Mesendoderm (in vitro differentiated cells): ENCODE data around the gene CNOT6L.

ENCODE experiments used
- DNase-seq: peaks from one replicate; pipeline ENCODE4 v3.0.0; 2013
- H2AK5ac ChIP-seq: 2 replicates; pipeline ENCODE4 v1.6.1; 2013; ENCODE audit warnings: low read length, inconsistent platforms
- H2BK120ac ChIP-seq: 2 replicates; pipeline ENCODE4 v1.6.1; 2013; ENCODE audit warnings: low read depth, mild to moderate bottlenecking, low read length, moderate library complexity, mixed read lengths
- H2BK15ac ChIP-seq: replicated peaks from 2 replicates; pipeline ENCODE4 v1.6.1; 2013; ENCODE audit warnings: low read depth, mild to moderate bottlenecking, moderate library complexity
- H2BK5ac ChIP-seq: 2 replicates; pipeline ENCODE4 v1.6.1; 2013; ENCODE audit warnings: low read length, inconsistent platforms
- H3K18ac ChIP-seq: 2 replicates; pipeline ENCODE4 v1.6.1; 2013; ENCODE audit warnings: mild to moderate bottlenecking, low read length, mixed read lengths
- H3K23ac ChIP-seq: one replicate; pipeline ENCODE4 v1.6.1; 2013; ENCODE audit warnings: low read length
- H3K27ac ChIP-seq: 2 replicates; pipeline ENCODE4 v1.5.1; 2013; ENCODE audit warnings: low read depth, mild to moderate bottlenecking, inconsistent platforms, low read length, moderate library complexity
- H3K27me3 ChIP-seq: 2 replicates; pipeline ENCODE4 v1.6.1; 2013; ENCODE audit warnings: low read length, control low read depth, mild to moderate bottlenecking, inconsistent platforms; ENCODE audit not compliant: insufficient read depth, poor library complexity
- H3K36me3 ChIP-seq: 2 replicates; pipeline ENCODE4 v1.6.1; 2013; ENCODE audit warnings: low read length, inconsistent platforms; ENCODE audit not compliant: control insufficient read depth, insufficient read depth
- H3K4ac ChIP-seq: one replicate; pipeline ENCODE4 v1.6.1; 2013; ENCODE audit warnings: low read depth, mild to moderate bottlenecking, low read length, moderate library complexity
- H3K4me1 ChIP-seq: 2 replicates; pipeline ENCODE4 v1.6.1; 2013; ENCODE audit warnings: low read depth, low read length, inconsistent platforms; ENCODE audit not compliant: control insufficient read depth
- H3K4me2 ChIP-seq: 2 replicates; pipeline ENCODE4 v1.6.1; 2013; ENCODE audit warnings: low read length
- H3K4me3 ChIP-seq: 2 replicates; pipeline ENCODE4 v1.5.1; 2013; ENCODE audit warnings: mild to moderate bottlenecking, low read length
- H3K56ac ChIP-seq: one replicate; pipeline ENCODE4 v1.6.1; 2013; ENCODE audit warnings: low read length
- H3K79me1 ChIP-seq: 2 replicates; pipeline ENCODE4 v1.6.1; 2013; ENCODE audit warnings: low read length, inconsistent platforms
- H3K79me2 ChIP-seq: 2 replicates; pipeline ENCODE4 v1.6.1; 2013; ENCODE audit warnings: mild to moderate bottlenecking, low read length; ENCODE audit not compliant: control insufficient read depth, insufficient read depth
- H3K9ac ChIP-seq: 2 replicates; pipeline ENCODE4 v1.6.1; 2013; ENCODE audit warnings: low read length, inconsistent platforms
- H4K5ac ChIP-seq: one replicate; pipeline ENCODE4 v1.6.1; 2013; ENCODE audit warnings: low read length
- H4K8ac ChIP-seq: one replicate; pipeline ENCODE4 v1.6.1; 2013; ENCODE audit warnings: low read depth, mild to moderate bottlenecking, control low read depth, low read length, moderate library complexity
- WGBS: extraction: QIAGEN DNeasy Blood & Tissue Kit; methylation state at CpG from one replicate; pipeline ENCODE4 v1.1.7; 2013; ENCODE audit warnings: low lambda C conversion rate, missing lambda C conversion rate; ENCODE audit not compliant: insufficient coverage; ENCODE audit errors: extremely low coverage; 5-methylcytosine and 5-hydroxymethylcytosine counted together

CNOT6L gene

DNA sequence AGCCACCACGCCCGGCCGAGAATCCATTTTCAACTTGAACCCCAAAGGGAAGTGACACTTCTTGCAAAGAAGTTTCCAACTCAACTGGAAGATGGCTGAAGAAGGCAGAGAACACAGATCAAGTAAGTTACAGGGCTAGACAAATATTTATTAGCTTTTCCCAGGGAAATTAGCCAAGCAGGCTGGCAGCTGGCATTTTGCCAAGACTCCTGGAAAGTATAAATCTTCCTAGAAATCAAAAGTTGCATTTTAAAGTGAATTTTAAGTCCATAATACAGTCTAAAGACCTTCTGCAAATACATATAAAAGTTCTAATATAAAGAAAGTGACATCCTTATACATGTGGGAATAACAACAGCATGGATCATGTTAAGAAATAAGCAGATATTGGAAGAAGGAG lies 40.1 kb upstream of the CNOT6L start:
- H3K27ac ChIP-seq, result no peak overlapping the region
- H3K36me3 ChIP-seq, result no peaks in the 10 kb centered on the region
- H3K18ac ChIP-seq, result no peak overlapping the region
- H3K4me1 ChIP-seq, result no peaks in the 10 kb centered on the region
- H3K23ac ChIP-seq, result no peak overlapping the region
- no peak overlapping the region for H2BK15ac ChIP-seq
- H3K4me2 ChIP-seq, result no peak overlapping the region
- H3K4me3 ChIP-seq, result no peak overlapping the region
- H2BK120ac ChIP-seq, result no peak overlapping the region
- no CpG with 5 or more reads among the region's 3 CpGs for WGBS
- no peaks in the 10 kb centered on the region for H3K27me3 ChIP-seq
- no peak overlapping the region for H4K5ac ChIP-seq
- H3K9ac ChIP-seq, result no peak overlapping the region
- H3K79me1 ChIP-seq, result no peaks in the 10 kb centered on the region
- no peak overlapping the region for H2BK5ac ChIP-seq
- H3K4ac ChIP-seq, result no peak overlapping the region
- H4K8ac ChIP-seq, result no peak overlapping the region
- no peak overlapping the region for H2AK5ac ChIP-seq
- H3K56ac ChIP-seq, result no peak overlapping the region
- no peaks in the 10 kb centered on the region for H3K79me2 ChIP-seq
- no peak for DNase-seq

DNA sequence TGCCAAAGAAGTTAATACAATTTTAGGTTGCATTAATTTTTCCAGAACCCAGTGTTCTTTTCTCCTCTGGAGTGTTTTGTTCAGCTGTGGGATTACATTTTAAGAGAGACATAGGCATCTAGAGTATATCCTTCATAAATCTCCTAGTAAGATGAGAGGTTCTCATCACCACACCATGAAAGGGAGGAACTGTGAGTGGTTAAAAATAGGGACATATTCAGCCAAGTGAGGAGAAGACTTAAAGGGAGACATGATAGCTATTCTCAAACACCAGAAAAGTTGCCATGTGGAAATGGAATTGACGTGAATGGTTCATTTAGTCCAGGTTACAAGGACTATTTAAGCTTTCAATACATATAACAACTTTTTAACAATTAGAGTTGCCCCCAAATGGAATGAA lies 37.0 kb upstream of the CNOT6L start:
- Histone ChIP-seq H3K4ac (no peak overlapping the region), H3K27me3 (no peaks in the 10 kb centered on the region), H4K5ac (no peak overlapping the region), H4K8ac (no peak overlapping the region), H3K4me3 (no peak overlapping the region), H3K27ac (no peak overlapping the region), H2BK5ac (no peak overlapping the region), H3K9ac (no peak overlapping the region), H3K4me2 (no peak overlapping the region), H3K79me2 (no peaks in the 10 kb centered on the region), H3K79me1 (no peaks in the 10 kb centered on the region), H3K4me1 (no peaks in the 10 kb centered on the region), H2AK5ac (no peak overlapping the region), H2BK120ac (no peak overlapping the region), H2BK15ac (no peak overlapping the region), H3K36me3 (no peaks in the 10 kb centered on the region), H3K18ac (no peak overlapping the region), H3K23ac (no peak overlapping the region), H3K56ac (no peak overlapping the region)
- DNase-seq, result no peak
- no CpG with 5 or more reads among the region's 1 CpG for WGBS

DNA sequence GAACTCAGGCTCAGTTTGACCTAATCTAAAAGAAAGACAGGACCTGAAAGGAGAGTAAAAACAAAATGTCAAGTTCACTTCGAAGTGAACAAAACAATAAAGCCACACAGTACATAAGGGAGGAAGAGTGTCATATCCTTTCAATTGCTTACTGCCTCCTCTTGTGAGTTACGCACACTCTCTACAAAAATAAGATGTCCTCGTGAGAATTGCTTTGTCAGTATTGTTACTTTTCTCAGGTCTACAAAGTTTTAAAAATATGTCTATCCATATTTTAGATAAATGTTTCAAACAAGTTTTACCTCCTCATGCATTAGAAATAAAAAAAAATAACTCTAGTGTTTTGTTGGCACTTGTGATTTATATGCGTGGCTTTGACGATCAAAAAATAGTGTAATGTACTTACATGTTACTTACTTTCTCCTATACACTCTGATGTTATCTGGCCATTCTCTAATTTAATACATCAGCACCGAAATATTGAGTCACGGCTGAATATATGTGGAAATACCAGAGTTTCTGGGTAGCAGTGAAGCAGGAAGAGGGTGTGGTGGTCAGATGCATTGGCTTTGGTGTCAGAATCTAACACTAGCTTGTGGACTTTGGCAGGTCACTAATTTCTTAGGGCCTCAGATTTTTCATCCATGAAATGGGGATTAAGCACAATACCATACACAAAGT lies 35.4 kb upstream of the CNOT6L start:
- no peak overlapping the region for H3K4ac ChIP-seq
- H3K56ac ChIP-seq, result no peak overlapping the region
- no peak overlapping the region for H2BK5ac ChIP-seq
- no peaks in the 10 kb centered on the region for H3K79me2 ChIP-seq
- H3K79me1 ChIP-seq, result no peaks in the 10 kb centered on the region
- H3K9ac ChIP-seq, result no peak overlapping the region
- DNase-seq, result no peak
- no peaks in the 10 kb centered on the region for H3K27me3 ChIP-seq
- no peak overlapping the region for H3K18ac ChIP-seq
- no peak overlapping the region for H3K4me2 ChIP-seq
- no peaks in the 10 kb centered on the region for H3K4me1 ChIP-seq
- H4K8ac ChIP-seq, result no peak overlapping the region
- no peak overlapping the region for H2AK5ac ChIP-seq
- H2BK120ac ChIP-seq, result no peak overlapping the region
- WGBS, result no CpG with 5 or more reads among the region's 7 CpGs
- no peaks in the 10 kb centered on the region for H3K36me3 ChIP-seq
- no peak overlapping the region for H4K5ac ChIP-seq
- H3K23ac ChIP-seq, result no peak overlapping the region
- no peak overlapping the region for H3K4me3 ChIP-seq
- H2BK15ac ChIP-seq, result no peak overlapping the region
- H3K27ac ChIP-seq, result no peak overlapping the region

DNA sequence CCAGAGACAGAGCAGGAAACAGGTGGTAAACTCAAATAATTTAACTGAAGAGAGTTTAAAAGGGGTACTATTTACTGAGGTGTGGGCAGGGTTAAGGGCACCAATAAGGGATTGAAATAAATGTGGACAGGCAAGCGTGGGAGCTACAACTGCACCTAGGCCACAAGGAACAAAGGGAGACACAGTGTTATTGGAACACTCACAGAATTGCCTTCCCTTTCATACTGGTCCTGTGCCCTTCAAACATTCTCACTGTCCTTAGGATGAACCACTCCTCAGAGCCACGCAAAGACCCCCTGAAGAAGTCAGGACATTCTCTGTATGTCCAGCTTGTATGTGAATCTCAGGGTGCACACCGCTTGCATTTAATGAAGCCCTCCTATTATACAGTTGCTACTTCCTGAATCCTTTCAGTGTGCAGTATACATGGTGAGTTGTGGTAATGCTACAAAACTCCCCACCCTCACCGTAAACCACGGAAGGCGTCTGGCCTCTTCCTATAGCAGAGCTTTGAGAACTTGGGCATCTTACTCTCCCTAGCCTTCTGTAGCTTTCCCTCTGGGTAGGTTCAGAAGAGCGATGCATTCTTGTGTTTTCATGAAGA lies 33.8 kb upstream of the CNOT6L start:
- H2BK15ac ChIP-seq, result no peak overlapping the region
- H3K27ac ChIP-seq, result no peak overlapping the region
- no peak overlapping the region for H3K9ac ChIP-seq
- no peaks in the 10 kb centered on the region for H3K36me3 ChIP-seq
- H3K79me2 ChIP-seq, result no peaks in the 10 kb centered on the region
- H3K79me1 ChIP-seq, result no peaks in the 10 kb centered on the region
- no peak overlapping the region for H3K56ac ChIP-seq
- H3K27me3 ChIP-seq, result no peaks in the 10 kb centered on the region
- H4K8ac ChIP-seq, result no peak overlapping the region
- H2BK5ac ChIP-seq, result no peak overlapping the region
- H3K18ac ChIP-seq, result no peak overlapping the region
- H3K4me3 ChIP-seq, result no peak overlapping the region
- no peaks in the 10 kb centered on the region for H3K4me1 ChIP-seq
- no CpG with 5 or more reads among the region's 7 CpGs for WGBS
- H2AK5ac ChIP-seq, result no peak overlapping the region
- no peak overlapping the region for H2BK120ac ChIP-seq
- no peak overlapping the region for H3K4me2 ChIP-seq
- no peak overlapping the region for H3K4ac ChIP-seq
- H3K23ac ChIP-seq, result no peak overlapping the region
- H4K5ac ChIP-seq, result no peak overlapping the region
- no peak for DNase-seq

DNA sequence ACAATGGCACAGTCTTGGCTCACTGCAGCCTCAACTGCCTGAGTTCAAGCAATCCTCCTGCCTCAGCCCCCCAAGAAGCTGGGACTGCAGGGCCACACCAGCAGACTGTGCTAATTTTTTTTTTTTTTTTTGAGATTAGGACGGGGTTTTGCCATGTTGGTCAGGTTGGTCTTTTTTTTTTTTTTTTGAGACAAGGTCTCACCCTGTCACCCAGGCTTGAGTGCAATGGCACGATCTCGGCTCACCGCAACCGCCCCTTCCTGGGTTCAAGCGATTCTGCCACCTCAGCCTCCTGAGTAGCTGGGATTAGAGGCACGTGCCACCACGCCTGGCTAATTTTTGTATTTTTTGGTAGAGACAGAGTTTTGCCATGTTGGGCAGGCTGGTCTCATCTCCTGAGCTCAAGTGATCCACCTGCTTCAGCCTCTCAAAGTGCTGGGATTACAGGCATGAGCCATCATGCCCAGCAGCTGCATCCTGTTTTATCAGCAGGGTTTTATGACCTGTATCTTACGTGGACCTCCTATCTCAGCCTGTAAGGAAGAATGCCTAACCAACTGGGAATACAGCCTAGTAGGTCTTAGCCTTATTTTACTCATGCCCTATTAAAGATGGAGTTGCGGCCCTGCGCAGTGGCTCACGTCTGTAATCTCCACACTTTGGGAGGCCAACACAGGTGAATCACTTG lies 30.3 kb upstream of the CNOT6L start:
- Histone ChIP-seq H3K4me1 (no peaks in the 10 kb centered on the region), H4K5ac (no peak overlapping the region), H2BK120ac (no peak overlapping the region), H3K56ac (no peak overlapping the region), H3K18ac (no peak overlapping the region), H3K4ac (no peak overlapping the region), H3K27me3 (no peaks in the 10 kb centered on the region), H2AK5ac (no peak overlapping the region), H4K8ac (no peak overlapping the region), H2BK5ac (no peak overlapping the region), H3K79me1 (no peaks in the 10 kb centered on the region), H3K79me2 (no peaks in the 10 kb centered on the region), H3K23ac (no peak overlapping the region), H3K27ac (no peak overlapping the region), H2BK15ac (no peak overlapping the region), H3K4me2 (no peak overlapping the region), H3K4me3 (no peak overlapping the region), H3K9ac (no peak overlapping the region), H3K36me3 (no peaks in the 10 kb centered on the region)
- WGBS, result no CpG with 5 or more reads among the region's 12 CpGs
- no peak for DNase-seq
